DND-41 (cell line): Measurements from ENCODE around the gene CD99L2.

Experiments
- ATAC-seq: fragments of 200-7000 bp; cut with Tn5 transposase; 3 replicates; pipeline ENCODE4 v1.9.1; 2021; ENCODE audit warnings: low read depth; ENCODE audit not compliant: insufficient read depth
- DNase-seq: peaks from one replicate; pipeline ENCODE4 v3.0.0-alpha.2; 2020
- H2AFZ ChIP-seq: 2 replicates; pipeline ENCODE4 v1.6.0; 2012; ENCODE audit warnings: low read depth, low read length
- H3K27ac ChIP-seq: 2 replicates; pipeline ENCODE4 v1.5.1; 2012; ENCODE audit warnings: low read length, inconsistent platforms
- H3K27me3 ChIP-seq: fragments of 200-600 bp; sonication (generic); 2 replicates; pipeline ENCODE4 v1.6.0; 2012; ENCODE audit warnings: low read length, mild to moderate bottlenecking, inconsistent platforms; ENCODE audit not compliant: insufficient read depth, poor library complexity
- H3K36me3 ChIP-seq: 2 replicates; pipeline ENCODE4 v1.5.1; 2012; ENCODE audit warnings: low read length, inconsistent platforms; ENCODE audit not compliant: insufficient read depth
- H3K4me1 ChIP-seq: 2 replicates; pipeline ENCODE4 v1.5.1; 2012; ENCODE audit warnings: mild to moderate bottlenecking, low read length; ENCODE audit not compliant: insufficient read depth
- H3K4me2 ChIP-seq: 2 replicates; pipeline ENCODE4 v1.6.0; 2012; ENCODE audit warnings: mild to moderate bottlenecking, moderate library complexity, low read length, inconsistent platforms; ENCODE audit not compliant: insufficient read depth
- H3K4me3 ChIP-seq, 2 experiments: fragments of 200-600 bp in 1 of 2; shearing (Covaris generic) in 1 of 2; 2 replicates each; pipeline ENCODE4 v1.5.1; 2012 to 2016; ENCODE audit warnings: inconsistent platforms in 2 of 2, low read length in 2 of 2, mild to moderate bottlenecking in 2 of 2, low read depth in 1 of 2, moderate library complexity in 1 of 2
- H3K79me2 ChIP-seq: 2 replicates; pipeline ENCODE4 v1.6.0; 2012; ENCODE audit warnings: low read length, inconsistent platforms; ENCODE audit not compliant: insufficient read depth
- H3K9ac ChIP-seq: 2 replicates; pipeline ENCODE4 v1.6.0; 2012; ENCODE audit warnings: low read depth, mild to moderate bottlenecking, inconsistent platforms, low read length, moderate library complexity
- H3K9me3 ChIP-seq: 2 replicates; pipeline ENCODE4 v1.5.1; 2012; ENCODE audit warnings: low read length, moderate library complexity, mild to moderate bottlenecking, inconsistent platforms; ENCODE audit not compliant: insufficient read depth, severe bottlenecking
- H4K20me1 ChIP-seq: 2 replicates; pipeline ENCODE4 v1.6.0; 2012; ENCODE audit warnings: low read length; ENCODE audit not compliant: insufficient read depth
- EZH2 ChIP-seq: IDR thresholded peaks from 3 replicates; pipeline ENCODE4 v1.6.1; 2012; ENCODE audit warnings: borderline replicate concordance, low read depth, mild to moderate bottlenecking, moderate library complexity, low read length, inconsistent platforms; ENCODE audit not compliant: severe bottlenecking
- TF ChIP-seq, protein P1 (sequence below): IDR thresholded peaks from 2 replicates; pipeline ENCODE4 v1.5.1; 2012; ENCODE audit warnings: borderline replicate concordance, low read length, moderate library complexity, mild to moderate bottlenecking; ENCODE audit not compliant: poor library complexity, severe bottlenecking; ENCODE audit errors: extremely low read depth

The CD99L2 gene

DNA sequence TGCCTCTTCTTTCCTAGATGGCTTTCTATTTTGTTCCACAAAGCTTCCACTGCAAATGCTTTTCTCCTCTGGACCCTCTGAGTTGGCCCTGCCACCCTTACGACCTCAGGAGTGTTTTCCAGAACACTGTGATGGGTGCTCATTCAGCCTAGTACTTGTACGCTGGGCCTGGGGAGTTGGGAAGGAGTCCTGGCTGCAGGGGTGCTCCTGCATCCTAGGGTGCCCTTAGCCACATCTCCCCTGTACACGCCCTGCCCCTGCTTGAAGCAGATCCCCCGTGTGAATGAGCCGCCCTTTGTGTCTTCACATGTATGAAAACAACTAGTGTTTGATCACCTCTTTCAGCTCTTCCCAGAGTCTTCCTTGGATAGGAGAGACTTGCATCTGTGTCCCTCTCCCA, 141.1 kb downstream of the CD99L2 start:
- peaks cover 51% of the 10 kb centered on the region for H3K36me3 ChIP-seq
- no peaks in the 10 kb centered on the region for H3K4me1 ChIP-seq
- no peak for DNase-seq
- H3K27me3 ChIP-seq, result no peaks in the 10 kb centered on the region
- no peaks in the 10 kb centered on the region for H3K9me3 ChIP-seq
- H3K79me2 ChIP-seq, result no peaks in the 10 kb centered on the region
- H3K9ac ChIP-seq, result no peak overlapping the region
- H4K20me1 ChIP-seq, result no peaks in the 10 kb centered on the region
- H3K27ac ChIP-seq, result no peak overlapping the region
- no peak overlapping the region for H2AFZ ChIP-seq
- H3K4me2 ChIP-seq, result no peak overlapping the region
- ATAC-seq, result no peak
- TF ChIP-seq EZH2, result no peak
- TF ChIP-seq, protein P1, sequence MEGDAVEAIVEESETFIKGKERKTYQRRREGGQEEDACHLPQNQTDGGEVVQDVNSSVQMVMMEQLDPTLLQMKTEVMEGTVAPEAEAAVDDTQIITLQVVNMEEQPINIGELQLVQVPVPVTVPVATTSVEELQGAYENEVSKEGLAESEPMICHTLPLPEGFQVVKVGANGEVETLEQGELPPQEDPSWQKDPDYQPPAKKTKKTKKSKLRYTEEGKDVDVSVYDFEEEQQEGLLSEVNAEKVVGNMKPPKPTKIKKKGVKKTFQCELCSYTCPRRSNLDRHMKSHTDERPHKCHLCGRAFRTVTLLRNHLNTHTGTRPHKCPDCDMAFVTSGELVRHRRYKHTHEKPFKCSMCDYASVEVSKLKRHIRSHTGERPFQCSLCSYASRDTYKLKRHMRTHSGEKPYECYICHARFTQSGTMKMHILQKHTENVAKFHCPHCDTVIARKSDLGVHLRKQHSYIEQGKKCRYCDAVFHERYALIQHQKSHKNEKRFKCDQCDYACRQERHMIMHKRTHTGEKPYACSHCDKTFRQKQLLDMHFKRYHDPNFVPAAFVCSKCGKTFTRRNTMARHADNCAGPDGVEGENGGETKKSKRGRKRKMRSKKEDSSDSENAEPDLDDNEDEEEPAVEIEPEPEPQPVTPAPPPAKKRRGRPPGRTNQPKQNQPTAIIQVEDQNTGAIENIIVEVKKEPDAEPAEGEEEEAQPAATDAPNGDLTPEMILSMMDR, result no peak
- no peak overlapping the region for H3K4me3 ChIP-seq

DNA sequence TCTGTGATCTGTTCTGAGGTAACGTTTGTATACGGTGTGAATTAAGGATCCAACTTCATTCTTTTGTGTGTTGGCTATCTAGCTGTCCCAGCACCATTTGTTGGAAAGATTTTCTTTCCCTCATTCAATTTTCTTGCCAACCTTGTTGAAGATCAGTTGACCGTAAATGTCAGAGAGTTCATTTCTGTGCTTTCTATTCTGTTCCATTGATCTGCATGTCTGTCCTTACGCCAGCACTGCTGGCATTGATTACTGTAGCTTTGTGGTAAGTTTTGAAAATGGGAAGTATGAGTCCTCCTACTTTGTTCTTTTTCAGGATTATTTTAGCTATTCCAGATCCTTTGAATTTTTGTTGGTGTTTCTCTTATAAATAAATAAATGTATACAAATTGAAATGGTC, 144.5 kb downstream of the CD99L2 start:
- H4K20me1 ChIP-seq, result no peaks in the 10 kb centered on the region
- H3K27me3 ChIP-seq, result no peaks in the 10 kb centered on the region
- no peak overlapping the region for H3K27ac ChIP-seq
- no peak overlapping the region for H3K4me2 ChIP-seq
- no peak overlapping the region for H3K4me3 ChIP-seq
- no peaks in the 10 kb centered on the region for H3K9me3 ChIP-seq
- DNase-seq, result no peak
- H3K4me1 ChIP-seq, result no peaks in the 10 kb centered on the region
- TF ChIP-seq, protein P1, result no peak
- no peak for TF ChIP-seq EZH2
- H3K9ac ChIP-seq, result no peak overlapping the region
- no peaks in the 10 kb centered on the region for H3K79me2 ChIP-seq
- no peak overlapping the region for H2AFZ ChIP-seq
- peaks cover 57% of the 10 kb centered on the region for H3K36me3 ChIP-seq
- no peak for ATAC-seq

- DNase-seq (no peak), ATAC-seq (no peak)
- TF ChIP-seq, protein P1, result no peak
- TF ChIP-seq EZH2, result no peak
- no peaks in the 10 kb centered on the region for H3K9me3 ChIP-seq
- no peaks in the 10 kb centered on the region for H3K4me1 ChIP-seq
- H3K4me2 ChIP-seq, result no peak overlapping the region
- H3K9ac ChIP-seq, result no peak overlapping the region
- H3K27ac ChIP-seq, result no peak overlapping the region
- no peaks in the 10 kb centered on the region for H4K20me1 ChIP-seq
- H3K27me3 ChIP-seq, result no peaks in the 10 kb centered on the region
- no peaks in the 10 kb centered on the region for H3K79me2 ChIP-seq
- no peak overlapping the region for H3K4me3 ChIP-seq
- H3K36me3 ChIP-seq, result peaks cover 56% of the 10 kb centered on the region
- no peak overlapping the region for H2AFZ ChIP-seq
These were observed 145.1 kb downstream of the CD99L2 start for GRCh38 chrX:150753357-150753756.

DNA sequence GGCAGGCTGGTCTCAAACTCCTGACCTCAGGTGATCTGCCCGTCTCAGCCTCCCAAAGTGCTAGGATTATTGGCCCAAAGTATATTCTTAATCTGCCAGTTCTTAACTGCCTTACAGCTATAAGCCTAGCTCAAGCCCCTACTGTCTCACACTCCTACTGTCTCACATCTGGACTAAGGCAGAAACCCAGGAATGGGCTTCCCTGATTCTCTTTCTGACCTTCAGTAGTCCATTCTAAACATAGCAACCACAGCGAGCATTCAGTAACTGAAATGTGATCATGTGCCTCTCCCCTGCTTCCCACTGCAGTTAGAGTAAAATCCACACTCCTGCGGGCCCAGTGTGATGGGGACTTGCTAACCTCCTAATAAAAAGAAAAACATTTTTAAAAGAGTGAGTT, 146.3 kb downstream of the CD99L2 start:
- no peak overlapping the region for H3K9ac ChIP-seq

More for the DNA sequence above, 146.3 kb downstream of the CD99L2 start:
- no peak overlapping the region for H2AFZ ChIP-seq
- no peak for TF ChIP-seq EZH2
- TF ChIP-seq, protein P1, result no peak
- no peaks in the 10 kb centered on the region for H4K20me1 ChIP-seq
- no peaks in the 10 kb centered on the region for H3K4me1 ChIP-seq
- H3K36me3 ChIP-seq, result peaks cover 51% of the 10 kb centered on the region
- no peaks in the 10 kb centered on the region for H3K27me3 ChIP-seq
- no peak overlapping the region for H3K4me2 ChIP-seq
- DNase-seq (no peak), ATAC-seq (no peak)
- H3K27ac ChIP-seq, result no peak overlapping the region
- H3K4me3 ChIP-seq, result no peak overlapping the region
- H3K9me3 ChIP-seq, result no peaks in the 10 kb centered on the region
- H3K79me2 ChIP-seq, result no peaks in the 10 kb centered on the region
